ENCODE measurements around the gene C6orf141. TPM values are rescaled to one million over a fixed set of nuclear protein-coding genes. Genes with fewer than 3 reads are reported as not detected.

The C6orf141 gene
- 1 to 10 TPM; 4.0 to 4.5 TPM for total RNA-seq
- 1 to 10 TPM in 1 of 2 donors, under 1 TPM in 1; 0.73 to 6.1 TPM for polyA plus RNA-seq
- long read RNA-seq, donor 1: 0 reads
- long read RNA-seq, donor 2: 0 reads
- long read RNA-seq, donor 3: 0 reads
- long read RNA-seq, donor 4, partial matches to known transcripts: 0 of 1 reads
- long read RNA-seq, donor 4, other reads (novel, unspliced or antisense): 0 of 1 reads
- long read RNA-seq, donor 5: 0 reads

GRCh38 chr6:49550492-49551077 is at the start of gene C6orf141:
Gene C6orf141, plus strand, starts transcription at chr6:49550668. Its CDS starts 125 bp downstream, at chr6:49550793.
- Histone ChIP-seq H3K36me3 (ENCODE audit: control insufficient read depth in 4 of 4, insufficient read depth in 4 of 4, low read length in 4 of 4) (no peaks in the 10 kb centered on the region), H3K27me3 (ENCODE audit: control insufficient read depth in 3 of 3, insufficient read depth in 3 of 3, low read length in 2 of 3) (peaks cover 0 to 19% (median 15%) of the 10 kb centered on the region in 3 donors), H3K27ac (ENCODE audit: low read depth in 1 of 2, low read length in 1 of 2) (no peak within 1 kb of the TSS), H3K9ac (ENCODE audit: insufficient read depth in 1 of 2, low read length in 2 of 2) (peak within 1 kb of the TSS; percentile 3 to 55), H3K4me3 (peak within 1 kb of the TSS; percentile 15), H3K4me1 (ENCODE audit: control insufficient read depth in 5 of 5, insufficient read depth in 5 of 5, low read length in 5 of 5) (peaks cover 0 to 19% (median 3%) of the 10 kb centered on the region in 5 donors), H3K9me3 (ENCODE audit: control insufficient read depth in 4 of 4, insufficient read depth in 3 of 4, low read length in 3 of 4) (no peaks in the 10 kb centered on the region)
- no peak for TF ChIP-seq CTCF (IDR thresholded peaks at IDR 0.05; ENCODE audit: control extremely low read depth, extremely low read depth)
- ATAC-seq (ENCODE audit: insufficient read depth, low FRiP score) (peak; percentile 76), DNase-seq (peak; percentile 32 to 41 (median 40))
- 0 to 2% methylated on average over 42 of the region's 42 CpGs for WGBS, 2 donors

GRCh38 chr6:49504666-49505065 is 45.8 kb upstream of the C6orf141 start:
- Histone ChIP-seq H3K36me3 (ENCODE audit: control insufficient read depth in 4 of 4, insufficient read depth in 4 of 4, low read length in 4 of 4) (no peaks in the 10 kb centered on the region), H3K9ac (ENCODE audit: insufficient read depth in 1 of 2, low read length in 2 of 2) (no peak overlapping the region), H3K27me3 (ENCODE audit: control insufficient read depth in 3 of 3, insufficient read depth in 3 of 3, low read length in 2 of 3) (no peaks in the 10 kb centered on the region), H3K27ac (ENCODE audit: low read depth in 1 of 2, low read length in 1 of 2) (no peak overlapping the region), H3K4me1 (ENCODE audit: control insufficient read depth in 5 of 5, insufficient read depth in 5 of 5, low read length in 5 of 5) (no peaks in the 10 kb centered on the region), H3K9me3 (ENCODE audit: control insufficient read depth in 4 of 4, insufficient read depth in 3 of 4, low read length in 3 of 4) (peaks cover 0 to 2% (median 0%) of the 10 kb centered on the region in 4 donors), H3K4me3 (no peak overlapping the region)
- DNase-seq (no peak), ATAC-seq (ENCODE audit: insufficient read depth, low FRiP score) (no peak)
- no peak for TF ChIP-seq CTCF (IDR thresholded peaks at IDR 0.05; ENCODE audit: control extremely low read depth, extremely low read depth)
- WGBS, 2 donors: 89 to 95% methylated on average over 5 of the region's 5 CpGs

DNA sequence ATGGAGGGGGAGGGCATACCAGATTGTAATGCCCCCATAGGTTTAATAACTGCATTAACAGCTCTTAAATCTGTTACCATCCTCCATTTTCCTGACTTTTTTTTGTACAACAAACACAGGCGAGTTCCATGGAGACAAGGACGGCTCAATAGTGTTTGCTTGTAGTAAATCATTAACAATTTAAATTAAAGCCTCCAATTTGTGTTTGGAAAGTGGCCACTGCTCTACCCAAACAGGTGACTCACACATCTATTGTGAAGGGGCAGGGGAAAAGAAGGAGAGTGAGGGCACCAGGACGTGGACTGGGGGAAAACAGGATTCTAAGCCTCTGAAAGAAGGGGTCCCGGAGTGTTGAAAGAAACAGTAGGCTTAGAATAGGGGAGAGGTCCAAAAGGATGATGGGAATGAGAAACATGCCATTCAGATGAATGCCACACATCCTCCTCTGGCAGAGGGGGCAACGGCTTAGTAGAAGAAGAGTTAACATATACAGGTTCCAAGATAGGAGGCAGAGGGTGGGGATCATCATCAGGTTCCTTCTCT is 43.8 kb upstream of the C6orf141 start:
- Histone ChIP-seq H3K9ac (ENCODE audit: insufficient read depth in 1 of 2, low read length in 2 of 2) (no peak overlapping the region), H3K4me3 (no peak overlapping the region), H3K4me1 (ENCODE audit: control insufficient read depth in 5 of 5, insufficient read depth in 5 of 5, low read length in 5 of 5) (no peaks in the 10 kb centered on the region), H3K27ac (ENCODE audit: low read depth in 1 of 2, low read length in 1 of 2) (no peak overlapping the region), H3K36me3 (ENCODE audit: control insufficient read depth in 4 of 4, insufficient read depth in 4 of 4, low read length in 4 of 4) (no peaks in the 10 kb centered on the region), H3K27me3 (ENCODE audit: control insufficient read depth in 3 of 3, insufficient read depth in 3 of 3, low read length in 2 of 3) (no peaks in the 10 kb centered on the region), H3K9me3 (ENCODE audit: control insufficient read depth in 4 of 4, insufficient read depth in 3 of 4, low read length in 3 of 4) (peaks cover 0 to 2% (median 0%) of the 10 kb centered on the region in 4 donors)
- WGBS, 2 donors: 70 to 90% methylated on average over 5 of the region's 5 CpGs
- ATAC-seq (ENCODE audit: insufficient read depth, low FRiP score): no peak
- DNase-seq: peak in 2 of 3 donors; percentile 1 to 3
- no peak for TF ChIP-seq CTCF (IDR thresholded peaks at IDR 0.05; ENCODE audit: control extremely low read depth, extremely low read depth)

Measured in lung (tissue), 16 donors.